ENCODE results near the gene ETS1.

ETS1 gene

DNA sequence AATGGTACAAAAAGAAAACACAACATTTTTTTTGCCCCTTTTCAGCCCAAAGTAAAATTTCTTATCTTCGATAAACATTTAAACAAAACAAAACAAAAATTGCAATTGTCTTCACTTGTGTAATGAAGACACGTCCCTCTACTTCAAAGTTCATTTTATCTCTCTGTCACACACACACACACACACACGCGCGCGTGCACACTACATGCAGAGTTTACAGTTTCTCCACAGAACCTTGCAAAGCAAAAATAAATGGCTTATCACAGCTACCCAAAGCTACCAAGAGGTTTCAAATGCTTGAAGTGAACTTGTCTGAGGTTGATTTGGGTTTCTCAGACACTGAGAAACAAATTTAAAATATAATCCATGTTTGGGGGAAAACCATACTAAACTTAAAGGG, 72.3 kb downstream of the ETS1 start:
- Histone ChIP-seq H3K27me3 (ENCODE audit: insufficient read depth, poor library complexity, severe bottlenecking) (peaks cover 47% of the 10 kb centered on the region), H3K27ac (replicated peaks) (no peak overlapping the region), H3K4me3 (replicated peaks; ENCODE audit: insufficient read depth, low read length) (no peak overlapping the region)
- TF ChIP-seq SPI1 (IDR thresholded peaks at IDR 0.05; ENCODE audit: borderline replicate concordance, low read depth) (no peak), POLR2AphosphoS5 (IDR thresholded peaks at IDR 0.05; ENCODE audit: low read depth) (no peak), GABPA (IDR thresholded peaks at IDR 0.05; ENCODE audit: low read depth) (no peak)
- TF ChIP-seq, protein P1, sequence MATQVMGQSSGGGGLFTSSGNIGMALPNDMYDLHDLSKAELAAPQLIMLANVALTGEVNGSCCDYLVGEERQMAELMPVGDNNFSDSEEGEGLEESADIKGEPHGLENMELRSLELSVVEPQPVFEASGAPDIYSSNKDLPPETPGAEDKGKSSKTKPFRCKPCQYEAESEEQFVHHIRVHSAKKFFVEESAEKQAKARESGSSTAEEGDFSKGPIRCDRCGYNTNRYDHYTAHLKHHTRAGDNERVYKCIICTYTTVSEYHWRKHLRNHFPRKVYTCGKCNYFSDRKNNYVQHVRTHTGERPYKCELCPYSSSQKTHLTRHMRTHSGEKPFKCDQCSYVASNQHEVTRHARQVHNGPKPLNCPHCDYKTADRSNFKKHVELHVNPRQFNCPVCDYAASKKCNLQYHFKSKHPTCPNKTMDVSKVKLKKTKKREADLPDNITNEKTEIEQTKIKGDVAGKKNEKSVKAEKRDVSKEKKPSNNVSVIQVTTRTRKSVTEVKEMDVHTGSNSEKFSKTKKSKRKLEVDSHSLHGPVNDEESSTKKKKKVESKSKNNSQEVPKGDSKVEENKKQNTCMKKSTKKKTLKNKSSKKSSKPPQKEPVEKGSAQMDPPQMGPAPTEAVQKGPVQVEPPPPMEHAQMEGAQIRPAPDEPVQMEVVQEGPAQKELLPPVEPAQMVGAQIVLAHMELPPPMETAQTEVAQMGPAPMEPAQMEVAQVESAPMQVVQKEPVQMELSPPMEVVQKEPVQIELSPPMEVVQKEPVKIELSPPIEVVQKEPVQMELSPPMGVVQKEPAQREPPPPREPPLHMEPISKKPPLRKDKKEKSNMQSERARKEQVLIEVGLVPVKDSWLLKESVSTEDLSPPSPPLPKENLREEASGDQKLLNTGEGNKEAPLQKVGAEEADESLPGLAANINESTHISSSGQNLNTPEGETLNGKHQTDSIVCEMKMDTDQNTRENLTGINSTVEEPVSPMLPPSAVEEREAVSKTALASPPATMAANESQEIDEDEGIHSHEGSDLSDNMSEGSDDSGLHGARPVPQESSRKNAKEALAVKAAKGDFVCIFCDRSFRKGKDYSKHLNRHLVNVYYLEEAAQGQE (IDR thresholded peaks at IDR 0.05; ENCODE audit: insufficient replicate concordance, low read depth): no peak
- TF ChIP-seq, protein P2, sequence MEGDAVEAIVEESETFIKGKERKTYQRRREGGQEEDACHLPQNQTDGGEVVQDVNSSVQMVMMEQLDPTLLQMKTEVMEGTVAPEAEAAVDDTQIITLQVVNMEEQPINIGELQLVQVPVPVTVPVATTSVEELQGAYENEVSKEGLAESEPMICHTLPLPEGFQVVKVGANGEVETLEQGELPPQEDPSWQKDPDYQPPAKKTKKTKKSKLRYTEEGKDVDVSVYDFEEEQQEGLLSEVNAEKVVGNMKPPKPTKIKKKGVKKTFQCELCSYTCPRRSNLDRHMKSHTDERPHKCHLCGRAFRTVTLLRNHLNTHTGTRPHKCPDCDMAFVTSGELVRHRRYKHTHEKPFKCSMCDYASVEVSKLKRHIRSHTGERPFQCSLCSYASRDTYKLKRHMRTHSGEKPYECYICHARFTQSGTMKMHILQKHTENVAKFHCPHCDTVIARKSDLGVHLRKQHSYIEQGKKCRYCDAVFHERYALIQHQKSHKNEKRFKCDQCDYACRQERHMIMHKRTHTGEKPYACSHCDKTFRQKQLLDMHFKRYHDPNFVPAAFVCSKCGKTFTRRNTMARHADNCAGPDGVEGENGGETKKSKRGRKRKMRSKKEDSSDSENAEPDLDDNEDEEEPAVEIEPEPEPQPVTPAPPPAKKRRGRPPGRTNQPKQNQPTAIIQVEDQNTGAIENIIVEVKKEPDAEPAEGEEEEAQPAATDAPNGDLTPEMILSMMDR (IDR thresholded peaks at IDR 0.05; ENCODE audit: insufficient read depth, low read length): no peak
- DNase-seq (ENCODE audit: low read depth in 1 of 2, low spot score in 1 of 2): no peak

DNA sequence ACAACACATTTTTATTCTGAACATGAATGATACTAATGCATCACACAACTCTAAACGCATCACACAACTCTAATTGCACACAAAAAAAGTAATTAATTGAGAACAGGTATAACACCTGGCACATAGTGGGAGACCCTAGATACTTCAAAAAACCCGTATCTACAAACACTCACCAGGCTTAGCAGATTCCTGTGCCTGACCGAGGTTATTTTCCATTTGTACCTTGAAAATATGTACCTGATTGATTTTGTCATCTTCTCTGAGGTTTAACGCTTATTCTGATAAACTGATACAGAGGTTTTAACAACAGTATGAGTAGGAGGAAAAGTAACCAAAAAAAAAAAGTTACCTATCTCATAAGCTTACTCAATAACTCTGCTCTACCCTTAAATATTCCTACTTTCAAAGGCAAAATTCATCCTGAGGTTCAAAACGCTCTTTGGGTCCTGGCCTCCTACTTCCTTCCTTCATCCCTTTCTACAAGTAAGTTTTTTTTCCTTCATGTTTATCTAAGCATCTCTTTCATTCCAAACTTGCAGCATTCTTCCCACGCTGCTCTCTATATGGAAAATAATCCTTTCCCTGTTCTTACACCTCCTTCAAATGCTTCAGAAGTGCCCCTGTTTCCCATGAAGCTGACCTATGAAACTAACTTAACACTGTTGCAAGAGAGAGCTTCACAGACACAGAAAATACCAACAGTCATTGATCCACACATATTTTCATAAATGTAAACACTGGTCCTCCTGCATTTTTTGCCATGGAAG, 73.3 kb downstream of the ETS1 start:
- Histone ChIP-seq H3K27me3 (ENCODE audit: insufficient read depth, poor library complexity, severe bottlenecking) (peaks cover 38% of the 10 kb centered on the region), H3K27ac (replicated peaks) (no peak overlapping the region), H3K4me3 (replicated peaks; ENCODE audit: insufficient read depth, low read length) (no peak overlapping the region)
- no peak for DNase-seq (ENCODE audit: low read depth in 1 of 2, low spot score in 1 of 2)
- TF ChIP-seq, protein P2 (IDR thresholded peaks at IDR 0.05; ENCODE audit: insufficient read depth, low read length): no peak
- no peak for TF ChIP-seq GABPA (IDR thresholded peaks at IDR 0.05; ENCODE audit: low read depth)
- TF ChIP-seq SPI1 (IDR thresholded peaks at IDR 0.05; ENCODE audit: borderline replicate concordance, low read depth): no peak
- TF ChIP-seq, protein P1 (IDR thresholded peaks at IDR 0.05; ENCODE audit: insufficient replicate concordance, low read depth): no peak
- TF ChIP-seq POLR2AphosphoS5 (IDR thresholded peaks at IDR 0.05; ENCODE audit: low read depth): no peak

DNA sequence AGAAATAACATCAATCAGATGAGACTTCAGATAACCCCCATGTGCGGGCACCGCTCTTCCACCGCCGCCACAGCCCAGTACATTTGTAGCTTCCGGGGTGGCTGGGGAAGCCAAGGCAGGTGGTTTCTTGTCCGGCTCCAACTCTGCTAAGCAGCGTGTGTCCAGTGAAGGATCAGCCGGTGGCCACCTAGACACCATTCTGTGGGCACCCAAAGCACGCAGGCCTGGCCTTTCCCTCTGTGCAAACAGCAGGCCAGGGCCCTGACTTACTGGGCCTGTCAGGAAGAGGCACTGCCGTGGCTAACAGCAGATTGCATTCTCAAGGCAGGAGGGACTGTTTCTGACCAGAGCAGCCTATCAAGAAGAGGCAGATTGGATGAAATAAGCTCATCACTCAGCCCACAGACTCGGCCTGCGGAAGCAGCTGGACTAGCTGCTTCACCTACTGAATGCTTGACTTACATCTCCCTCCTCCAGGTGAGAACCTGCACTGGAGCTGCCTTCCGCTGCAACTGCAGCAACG, 74.8 kb downstream of the ETS1 start:
- no peak for TF ChIP-seq POLR2AphosphoS5 (IDR thresholded peaks at IDR 0.05; ENCODE audit: low read depth)
- TF ChIP-seq, protein P2 (IDR thresholded peaks at IDR 0.05; ENCODE audit: insufficient read depth, low read length): no peak
- TF ChIP-seq SPI1 (IDR thresholded peaks at IDR 0.05; ENCODE audit: borderline replicate concordance, low read depth): no peak
- TF ChIP-seq, protein P1 (IDR thresholded peaks at IDR 0.05; ENCODE audit: insufficient replicate concordance, low read depth): no peak
- no peak for TF ChIP-seq GABPA (IDR thresholded peaks at IDR 0.05; ENCODE audit: low read depth)
- DNase-seq (ENCODE audit: low read depth in 1 of 2, low spot score in 1 of 2): no peak
- Histone ChIP-seq H3K27ac (replicated peaks) (no peak overlapping the region), H3K27me3 (ENCODE audit: insufficient read depth, poor library complexity, severe bottlenecking) (peaks cover 34% of the 10 kb centered on the region), H3K4me3 (replicated peaks; ENCODE audit: insufficient read depth, low read length) (no peak overlapping the region)

All from HL-60 (cell line).